ENCODE measurements around the gene MCIDAS.

DNA sequence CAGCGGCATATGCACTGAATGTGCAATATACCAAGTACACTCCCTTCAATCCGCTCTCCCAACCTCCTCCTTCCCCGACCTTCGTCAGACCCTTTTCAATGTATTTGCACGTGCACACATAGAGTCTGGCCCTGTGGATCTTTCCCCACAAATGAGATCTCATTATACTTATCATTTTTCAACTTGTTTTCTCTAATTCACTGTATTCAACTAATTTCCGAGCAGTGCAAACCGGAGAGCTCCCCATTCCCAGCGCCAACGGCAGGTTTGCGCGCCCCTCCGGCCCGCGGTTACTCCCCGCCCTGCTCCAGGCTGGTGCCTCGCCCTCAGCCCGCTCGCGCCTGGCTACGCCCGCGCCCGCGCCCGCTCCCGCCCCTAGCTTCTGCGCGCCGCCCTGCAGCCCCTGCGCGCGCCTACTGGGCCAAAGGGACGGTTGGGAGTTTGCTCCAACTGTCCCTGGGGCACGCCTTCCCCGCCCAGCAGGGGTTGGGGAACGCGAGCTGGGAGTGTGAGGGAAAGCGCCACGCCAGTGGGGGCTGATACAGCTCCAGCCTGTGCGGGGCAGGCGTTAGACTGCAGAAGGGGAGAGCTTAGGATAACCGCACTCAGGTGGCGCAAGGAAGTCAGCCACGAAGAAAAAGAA, 50.8 kb downstream of the MCIDAS start:
- TF ChIP-seq SUZ12 (IDR thresholded peaks at IDR 0.05; ENCODE audit: extremely low read depth, insufficient read depth, insufficient read length) (no peak), YY1 (IDR thresholded peaks at IDR 0.05; ENCODE audit: insufficient read depth, insufficient read length) (no peak), ZNF274 (IDR thresholded peaks at IDR 0.05; ENCODE audit: low read depth, low read length) (no peak)
